Activated T-cell treated with anti-CD3 and anti-CD28 coated beads for 48 hours (primary cell): ENCODE data around the gene NOX3.

Source experiments
- DNase-seq: peaks from one replicate; pipeline ENCODE4 v3.0.0-alpha.2; 2020; ENCODE audit warnings: low read depth

Gene NOX3

GRCh38 chr6:155432293-155432692, 23.3 kb downstream of the NOX3 start:
- no peak for DNase-seq

DNA sequence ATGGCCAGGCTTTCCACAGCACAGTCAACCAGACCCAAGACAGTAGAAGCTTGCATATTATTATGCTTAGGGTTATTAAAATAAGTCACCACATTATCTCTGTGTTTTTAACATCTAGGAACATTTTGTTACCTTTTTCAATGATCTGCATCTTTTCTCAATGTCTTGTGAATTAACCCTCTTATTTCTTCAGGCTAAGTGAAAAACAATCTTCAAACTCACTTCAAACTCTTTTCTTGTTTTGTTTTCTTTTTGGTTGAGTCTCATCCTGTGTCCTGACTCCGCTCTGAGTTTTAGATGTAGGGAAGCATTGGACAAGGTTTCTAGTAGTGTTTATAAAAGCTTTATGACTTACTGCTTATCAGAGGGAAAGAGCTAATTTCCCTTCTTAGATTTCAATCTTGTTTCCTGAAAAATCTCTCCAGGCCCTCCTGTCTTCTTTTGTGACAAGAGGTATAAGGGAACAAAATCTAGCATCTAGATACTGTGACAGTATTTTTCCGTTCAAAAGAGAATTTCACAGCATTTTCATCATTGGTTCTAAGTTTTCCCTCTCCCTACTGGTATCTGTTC, 26.2 kb downstream of the NOX3 start:
- no peak for DNase-seq

- DNase-seq: no peak
Observed at GRCh38 chr6:155426408-155426945, 29.2 kb downstream of the NOX3 start.

DNA sequence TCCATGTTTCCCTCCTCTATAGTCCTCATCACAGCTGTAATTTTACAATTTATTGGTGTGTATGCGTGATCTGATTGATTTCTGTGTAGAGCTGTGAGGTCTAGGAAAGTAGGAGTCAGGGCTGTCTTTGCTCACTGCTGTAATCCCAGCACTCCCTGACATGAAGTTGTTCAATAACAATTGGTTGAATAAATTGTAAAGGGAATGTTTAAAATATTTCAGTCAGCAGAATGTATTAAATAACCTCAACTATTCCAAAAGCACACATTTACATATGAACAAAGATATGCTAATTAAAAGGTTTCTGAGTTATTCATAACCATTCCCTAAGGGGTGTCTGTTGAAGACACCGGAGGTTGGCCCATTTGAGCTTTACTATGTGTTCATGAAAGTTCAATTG, 31.5 kb downstream of the NOX3 start:
- no peak for DNase-seq

DNA sequence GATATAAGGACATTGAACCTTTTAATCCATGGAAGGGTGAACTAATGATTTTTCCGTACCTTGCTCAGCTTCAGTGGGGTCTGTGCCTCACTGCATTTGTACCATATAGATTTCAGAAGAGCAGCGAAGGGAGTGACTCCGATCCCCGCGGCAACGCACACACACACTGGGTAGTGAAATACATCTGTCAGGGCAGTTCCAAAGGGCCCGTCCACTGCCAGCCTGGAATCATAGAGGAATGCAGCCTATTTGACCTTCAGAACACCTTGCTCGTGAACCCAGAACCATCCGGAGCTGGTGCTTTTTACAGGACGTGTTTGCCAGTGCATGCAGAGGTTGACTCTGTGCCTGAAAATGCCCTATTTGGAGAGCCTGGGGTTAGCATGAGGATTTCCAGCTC, 33.0 kb downstream of the NOX3 start:
- no peak for DNase-seq

DNA sequence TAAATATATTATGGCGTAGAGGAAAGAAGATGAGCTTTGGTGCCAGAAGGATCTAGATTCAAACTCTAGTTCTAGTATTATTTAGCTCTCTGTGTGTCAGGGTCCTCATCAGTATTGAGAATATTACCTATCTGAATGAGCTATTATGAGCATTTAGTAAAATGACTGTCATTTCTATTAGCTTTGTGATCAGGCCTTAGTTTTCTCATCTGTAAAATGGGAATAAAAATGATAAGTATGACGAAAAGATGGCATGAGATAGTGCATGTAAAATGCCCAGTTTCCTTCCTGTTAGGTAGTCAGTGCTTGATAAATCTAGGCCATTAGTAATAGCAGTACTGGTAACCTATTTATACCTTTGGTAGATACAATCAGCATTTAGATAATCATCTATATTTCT, 35.1 kb downstream of the NOX3 start:
- no peak for DNase-seq

DNA sequence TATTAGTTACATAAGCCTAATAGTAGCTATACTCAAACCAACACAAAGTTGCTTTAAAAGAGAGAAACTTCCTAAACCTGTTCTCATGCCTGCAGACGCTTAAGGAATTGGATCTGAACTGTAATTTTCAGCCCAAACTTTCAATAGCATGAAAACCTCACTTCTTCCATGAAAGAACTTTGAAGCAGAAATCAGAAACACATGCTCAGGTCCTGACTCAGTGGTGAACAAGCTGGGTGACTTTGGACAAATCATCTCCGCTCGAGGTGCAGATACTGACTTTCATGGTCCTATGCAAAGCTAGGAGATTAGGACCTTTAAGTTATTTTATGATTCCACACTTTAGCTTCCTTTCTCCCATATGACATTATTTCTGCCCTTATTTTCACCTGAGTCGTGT, 36.5 kb downstream of the NOX3 start:
- DNase-seq: no peak

GRCh38 chr6:155418017-155418761, 37.5 kb downstream of the NOX3 start:
- peak; percentile 41 for DNase-seq

DNA sequence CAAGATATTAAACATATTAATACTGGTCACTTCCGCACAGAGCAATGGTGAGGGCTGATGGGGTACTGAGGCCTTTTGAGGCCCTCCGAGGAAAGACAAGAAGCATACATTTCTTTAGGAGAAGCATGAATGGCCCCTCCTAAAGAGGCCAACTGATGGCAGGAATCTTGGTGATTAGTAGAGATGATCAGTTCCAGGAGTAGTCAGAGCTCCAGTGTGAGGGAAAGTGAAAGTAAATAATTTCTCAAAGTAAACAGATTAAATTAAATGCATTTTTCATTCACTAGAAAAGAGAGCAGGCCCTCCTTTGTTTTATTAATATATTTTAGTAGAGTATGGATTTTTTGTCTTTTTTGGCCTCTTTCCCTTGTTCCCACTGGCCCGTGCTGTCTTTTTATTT, 38.2 kb downstream of the NOX3 start:
- no peak for DNase-seq

- no peak for DNase-seq
Observed at GRCh38 chr6:155415953-155416352, 39.7 kb downstream of the NOX3 start.

GRCh38 chr6:155414049-155414448, 41.6 kb downstream of the NOX3 start:
- DNase-seq: no peak

DNA sequence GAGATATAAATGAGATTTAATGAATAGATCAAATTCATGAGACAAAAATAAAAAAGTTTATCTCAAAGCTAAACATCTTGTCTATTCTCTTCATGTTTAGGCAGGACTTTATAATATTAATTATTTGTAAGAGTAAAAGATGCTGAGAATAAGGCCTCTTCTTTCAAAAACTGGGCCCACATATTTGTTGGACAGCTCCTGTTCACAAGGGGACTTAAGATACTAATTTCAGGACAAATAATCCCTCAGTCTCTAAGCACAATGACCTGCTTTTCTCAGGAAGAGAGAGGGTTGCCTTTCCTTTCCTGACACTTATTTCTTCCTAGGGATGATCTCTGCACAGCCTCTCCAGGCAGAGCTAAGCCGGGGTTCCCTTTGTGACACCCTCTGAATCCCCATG, 43.3 kb downstream of the NOX3 start:
- no peak for DNase-seq

- DNase-seq: no peak
Observed at GRCh38 chr6:155411154-155412052, 44.2 kb downstream of the NOX3 start.

GRCh38 chr6:155409391-155409790, 46.2 kb downstream of the NOX3 start:
- no peak for DNase-seq

GRCh38 chr6:155408981-155409380, 46.7 kb downstream of the NOX3 start:
- no peak for DNase-seq

DNA sequence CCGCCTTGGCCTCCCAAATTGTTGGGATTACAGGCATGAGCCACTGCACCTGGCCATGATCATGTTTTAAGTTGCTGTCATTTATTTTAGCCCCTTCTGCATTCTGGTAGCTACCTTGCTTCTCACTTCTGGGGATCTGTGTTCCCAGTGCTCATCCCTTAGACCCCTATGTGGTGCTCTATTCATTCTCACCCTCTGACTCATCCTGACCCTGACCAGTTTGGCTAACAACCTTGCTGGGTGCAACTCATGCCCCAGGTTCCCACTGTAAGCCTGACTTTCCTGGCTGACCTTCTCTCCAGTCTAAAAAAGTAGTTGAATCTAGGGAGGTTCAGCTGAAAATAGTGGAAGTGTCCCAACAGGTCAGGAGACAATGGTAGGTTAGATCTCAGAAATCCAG, 47.4 kb downstream of the NOX3 start:
- DNase-seq: no peak

- no peak for DNase-seq
Observed at GRCh38 chr6:155406801-155407200, 48.8 kb downstream of the NOX3 start.

- no peak for DNase-seq
Observed at GRCh38 chr6:155404937-155405336, 50.7 kb downstream of the NOX3 start.

DNA sequence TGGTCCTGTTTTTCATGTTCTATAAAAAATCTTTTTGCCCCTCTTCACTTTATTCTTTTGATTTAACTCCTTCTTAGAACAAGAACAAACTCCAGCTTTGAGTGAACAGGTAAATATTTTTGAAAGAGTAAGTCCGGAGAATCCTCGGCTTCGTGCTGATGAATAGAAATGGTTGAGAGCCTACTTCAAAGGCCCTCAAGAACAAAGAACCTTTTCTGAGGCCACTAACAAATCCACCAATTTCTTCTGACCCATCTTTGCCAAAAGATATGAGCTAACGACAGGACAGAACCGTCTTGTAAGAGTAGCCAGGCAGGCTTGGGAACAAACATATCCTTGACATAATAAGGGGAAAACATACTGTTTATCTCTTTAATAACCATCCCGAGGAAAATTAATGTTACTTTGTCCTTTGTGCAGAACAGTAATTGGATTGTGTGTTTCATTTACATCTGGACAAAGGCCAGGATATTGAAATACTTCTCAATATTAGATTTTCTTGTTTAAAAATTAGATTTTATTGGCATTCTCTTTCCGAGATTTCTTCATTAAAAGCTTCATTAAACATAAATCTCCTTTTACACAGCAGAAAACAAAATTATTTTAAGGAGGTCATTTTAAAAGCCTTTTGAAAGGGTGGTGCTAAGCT, 52.9 kb downstream of the NOX3 start:
- no peak for DNase-seq

GRCh38 chr6:155400654-155400965, 55.0 kb downstream of the NOX3 start:
- DNase-seq: no peak

DNA sequence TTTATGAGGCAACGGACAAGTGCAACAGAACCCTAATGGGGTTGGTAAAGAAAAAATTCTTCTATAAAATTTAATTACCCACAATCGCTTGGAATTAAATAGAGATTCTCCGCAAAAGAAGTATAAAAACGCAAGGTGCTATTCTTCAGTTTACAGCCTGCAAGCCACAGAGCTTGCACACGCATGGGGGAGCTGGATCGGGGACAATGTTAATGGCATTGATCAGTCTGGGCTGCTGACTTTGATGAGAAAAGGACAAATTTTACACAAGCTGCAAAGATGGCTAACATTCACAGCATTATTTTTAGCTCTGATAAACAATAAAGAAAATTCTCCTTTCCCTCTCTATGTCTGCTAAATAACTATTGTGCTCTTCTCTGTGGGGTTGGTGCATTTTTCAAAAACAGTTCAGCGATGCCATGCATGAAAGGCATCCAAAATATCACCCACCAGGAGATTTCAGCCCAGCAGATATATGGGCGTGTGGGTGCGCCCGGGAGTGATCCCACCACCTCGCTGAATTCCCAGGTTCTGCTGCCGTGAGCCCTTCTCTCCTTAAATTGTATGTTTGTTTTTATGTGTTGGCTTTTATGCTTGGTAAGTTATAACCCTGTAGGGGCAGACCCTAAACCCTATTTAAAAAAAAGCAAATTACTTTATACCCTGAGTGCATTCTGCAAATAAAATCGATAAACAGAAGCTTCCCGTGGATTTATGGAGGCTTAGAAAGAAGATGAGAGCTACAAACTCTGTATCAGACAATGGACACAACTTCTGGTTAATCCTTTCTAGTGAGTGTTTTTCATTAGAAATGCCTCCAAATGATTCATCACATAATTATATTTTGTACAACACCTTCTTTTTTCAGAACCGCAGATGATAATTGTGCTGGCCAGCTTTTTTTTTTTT, 55.6 kb downstream of the NOX3 start:
- no peak for DNase-seq
